ENCODE data around the gene CYP4B1.
"Not testable (repeated sequence)": the region's sequence is repeated elsewhere in the genome, so short reads cannot be mapped to it uniquely, and the experiment has no call there.

The CYP4B1 gene

DNA sequence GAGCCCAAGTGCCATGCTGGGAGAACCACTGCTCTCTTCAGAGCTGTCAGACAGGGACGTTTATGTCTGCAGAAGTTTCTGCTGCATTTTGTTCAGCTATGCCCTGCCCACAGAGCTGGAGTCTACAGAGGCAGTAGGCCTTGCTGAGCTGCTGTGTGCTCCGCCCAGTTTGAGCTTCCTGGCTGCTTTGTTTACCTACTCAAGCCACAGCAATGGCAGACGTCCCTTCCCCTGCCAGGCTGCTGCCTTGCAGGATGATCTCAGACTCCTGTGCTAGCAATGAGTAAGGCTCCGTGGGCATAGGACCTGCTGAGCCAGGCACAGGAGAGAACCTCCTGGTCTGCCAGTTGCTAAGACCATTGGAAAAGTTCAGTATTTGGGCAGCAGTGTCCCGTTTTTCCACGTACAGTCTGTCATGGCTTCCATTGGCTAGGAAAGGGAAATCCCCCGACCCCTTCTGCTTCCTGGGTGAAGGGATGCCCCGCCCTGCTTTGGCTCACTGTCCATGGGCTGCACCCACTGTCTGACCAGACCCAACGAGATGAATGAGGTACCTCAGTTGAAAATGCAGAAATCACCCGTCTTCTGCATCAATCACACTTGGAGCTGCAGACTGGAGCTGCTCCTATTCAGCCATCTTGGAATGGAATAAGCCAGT, 31.9 kb downstream of the CYP4B1 start (continued):
- TF ChIP-seq, protein P1, sequence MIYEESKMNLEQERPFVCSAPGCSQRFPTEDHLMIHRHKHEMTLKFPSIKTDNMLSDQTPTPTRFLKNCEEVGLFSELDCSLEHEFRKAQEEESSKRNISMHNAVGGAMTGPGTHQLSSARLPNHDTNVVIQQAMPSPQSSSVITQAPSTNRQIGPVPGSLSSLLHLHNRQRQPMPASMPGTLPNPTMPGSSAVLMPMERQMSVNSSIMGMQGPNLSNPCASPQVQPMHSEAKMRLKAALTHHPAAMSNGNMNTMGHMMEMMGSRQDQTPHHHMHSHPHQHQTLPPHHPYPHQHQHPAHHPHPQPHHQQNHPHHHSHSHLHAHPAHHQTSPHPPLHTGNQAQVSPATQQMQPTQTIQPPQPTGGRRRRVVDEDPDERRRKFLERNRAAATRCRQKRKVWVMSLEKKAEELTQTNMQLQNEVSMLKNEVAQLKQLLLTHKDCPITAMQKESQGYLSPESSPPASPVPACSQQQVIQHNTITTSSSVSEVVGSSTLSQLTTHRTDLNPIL (CRISPR knock-in tag; IDR thresholded peaks at IDR 0.05; ENCODE audit: low read depth) = no peak
- TF ChIP-seq TSHZ2 (CRISPR knock-in tag; IDR thresholded peaks at IDR 0.05) = no peak

DNA sequence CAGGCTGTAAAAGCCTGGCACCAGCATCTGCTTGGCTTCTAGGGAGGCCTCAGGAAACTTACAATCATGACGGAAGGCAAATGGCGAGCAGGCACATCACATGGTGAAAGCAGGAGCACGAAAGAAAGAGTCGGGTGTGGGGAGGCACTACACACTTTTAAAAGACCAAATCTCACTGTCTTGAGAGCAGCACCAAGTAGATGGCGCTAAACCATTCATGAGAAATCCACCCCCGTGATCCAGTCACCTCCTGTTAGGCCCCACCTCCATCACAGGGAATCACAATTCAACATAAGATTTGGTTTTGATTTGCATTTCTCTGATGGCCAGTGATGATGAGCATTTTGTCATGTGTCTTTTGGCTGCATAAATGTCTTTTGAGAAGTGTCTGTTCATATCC, 36.6 kb downstream of the CYP4B1 start:
- not testable (repeated sequence) for ATAC-seq

- not testable (repeated sequence) for ATAC-seq
Observed at GRCh38 chr1:46846386-46846785, 47.5 kb downstream of the CYP4B1 start.

DNA sequence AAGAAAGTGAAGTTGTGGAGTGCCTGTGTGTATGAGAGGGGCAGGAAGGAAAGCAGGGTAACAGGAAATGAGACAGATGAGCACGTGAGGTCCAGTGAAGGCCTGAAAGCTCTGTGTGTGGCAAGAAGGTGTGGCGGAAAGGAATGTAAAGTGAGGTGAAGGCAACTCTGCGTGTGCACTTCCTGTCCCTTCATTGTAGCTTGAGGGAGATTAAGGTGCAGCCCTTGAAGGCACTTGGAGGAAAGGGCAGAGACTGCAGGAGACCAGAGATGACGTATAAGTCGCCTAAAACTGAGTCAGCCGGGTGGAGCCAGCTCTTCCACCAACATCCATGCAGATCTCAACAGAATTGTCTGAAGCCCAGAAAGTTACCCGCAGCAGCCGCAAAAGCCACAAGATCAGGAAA, 58.8 kb downstream of the CYP4B1 start:
- peak; percentile 36; the same call in 2 of the 3 replicates for ATAC-seq

GRCh38 chr1:46862348-46862747, 63.5 kb downstream of the CYP4B1 start:
- TF ChIP-seq TOX (CRISPR knock-in tag; IDR thresholded peaks at IDR 0.05; ENCODE audit: borderline replicate concordance) = no peak
- no peak for TF ChIP-seq TSHZ2 (CRISPR knock-in tag; IDR thresholded peaks at IDR 0.05)
- TF ChIP-seq ZNF565 (CRISPR knock-in tag; conservative IDR thresholded peaks at IDR 0.05; ENCODE audit: low read depth) = no peak
- TF ChIP-seq SNAI2 (CRISPR knock-in tag; IDR thresholded peaks at IDR 0.05) = no peak
- TF ChIP-seq ZFP30 (CRISPR knock-in tag; IDR thresholded peaks at IDR 0.05) = no peak
- TF ChIP-seq ZNF8 (CRISPR knock-in tag; IDR thresholded peaks at IDR 0.05) = no peak
- no peak for TF ChIP-seq OSR1 (CRISPR knock-in tag; IDR thresholded peaks at IDR 0.05)
- no peak for TF ChIP-seq ARNTL (CRISPR knock-in tag; IDR thresholded peaks at IDR 0.05; ENCODE audit: borderline replicate concordance, low read depth)
- TF ChIP-seq, protein P2, sequence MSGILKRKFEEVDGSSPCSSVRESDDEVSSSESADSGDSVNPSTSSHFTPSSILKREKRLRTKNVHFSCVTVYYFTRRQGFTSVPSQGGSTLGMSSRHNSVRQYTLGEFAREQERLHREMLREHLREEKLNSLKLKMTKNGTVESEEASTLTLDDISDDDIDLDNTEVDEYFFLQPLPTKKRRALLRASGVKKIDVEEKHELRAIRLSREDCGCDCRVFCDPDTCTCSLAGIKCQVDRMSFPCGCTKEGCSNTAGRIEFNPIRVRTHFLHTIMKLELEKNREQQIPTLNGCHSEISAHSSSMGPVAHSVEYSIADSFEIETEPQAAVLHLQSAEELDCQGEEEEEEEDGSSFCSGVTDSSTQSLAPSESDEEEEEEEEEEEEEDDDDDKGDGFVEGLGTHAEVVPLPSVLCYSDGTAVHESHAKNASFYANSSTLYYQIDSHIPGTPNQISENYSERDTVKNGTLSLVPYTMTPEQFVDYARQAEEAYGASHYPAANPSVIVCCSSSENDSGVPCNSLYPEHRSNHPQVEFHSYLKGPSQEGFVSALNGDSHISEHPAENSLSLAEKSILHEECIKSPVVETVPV (CRISPR knock-in tag; IDR thresholded peaks at IDR 0.05) = no peak
- TF ChIP-seq ZFP3 (CRISPR knock-in tag; IDR thresholded peaks at IDR 0.05) = no peak
- TF ChIP-seq ISL1 (CRISPR knock-in tag; IDR thresholded peaks at IDR 0.05) = no peak
- TF ChIP-seq PPARA (CRISPR knock-in tag; IDR thresholded peaks at IDR 0.05; ENCODE audit: borderline replicate concordance) = no peak
- TF ChIP-seq TCF4 (CRISPR knock-in tag; IDR thresholded peaks at IDR 0.05; ENCODE audit: borderline replicate concordance) = no peak
- TF ChIP-seq GLIS3 (CRISPR knock-in tag; IDR thresholded peaks at IDR 0.05) = no peak
- TF ChIP-seq BACH2 (CRISPR knock-in tag; IDR thresholded peaks at IDR 0.05; ENCODE audit: borderline replicate concordance) = no peak
- TF ChIP-seq RARB (CRISPR knock-in tag; IDR thresholded peaks at IDR 0.05) = no peak
- no peak for ATAC-seq
